HG03045 (cell line): ENCODE data around the gene TGM2.
"Not testable (repeated sequence)": the region's sequence is repeated elsewhere in the genome, so short reads cannot be mapped to it uniquely, and the experiment has no call there.

Source experiments
- ATAC-seq: cut with Tn5 transposase; IDR thresholded peaks from one replicate; pipeline ENCODE4 v1.9.1; 2021; ENCODE audit warnings: mild to moderate bottlenecking, moderate library complexity; ENCODE audit not compliant: unreplicated experiment

Gene TGM2

GRCh38 chr20:38102206-38102605, 62.9 kb downstream of the TGM2 start:
- not testable (repeated sequence) for ATAC-seq

GRCh38 chr20:38098952-38099351, 66.1 kb downstream of the TGM2 start:
- ATAC-seq, result no peak

- ATAC-seq, result no peak
Observed at GRCh38 chr20:38095017-38095686, 69.9 kb downstream of the TGM2 start.

- ATAC-seq, result peak; percentile 52
Observed at GRCh38 chr20:38094373-38094891, 70.6 kb downstream of the TGM2 start.

- no peak for ATAC-seq
Observed at GRCh38 chr20:38093641-38094077, 71.4 kb downstream of the TGM2 start.

- no peak for ATAC-seq
Observed at GRCh38 chr20:38092915-38093314, 72.2 kb downstream of the TGM2 start.

- ATAC-seq, result no peak
Observed at GRCh38 chr20:38092260-38092857, 72.7 kb downstream of the TGM2 start.

- ATAC-seq, result no peak
Observed at GRCh38 chr20:38091441-38092216, 73.4 kb downstream of the TGM2 start.

GRCh38 chr20:38090061-38090460, 75.0 kb downstream of the TGM2 start:
- ATAC-seq, result no peak

- no peak for ATAC-seq
Observed at GRCh38 chr20:38089500-38089899, 75.6 kb downstream of the TGM2 start.

GRCh38 chr20:38085026-38085425, 80.0 kb downstream of the TGM2 start:
- no peak for ATAC-seq

GRCh38 chr20:38084425-38084951, 80.6 kb downstream of the TGM2 start:
- no peak for ATAC-seq

- ATAC-seq, result no peak
Observed at GRCh38 chr20:38083338-38084048, 81.6 kb downstream of the TGM2 start.

- no peak for ATAC-seq
Observed at GRCh38 chr20:38082894-38083293, 82.2 kb downstream of the TGM2 start.

GRCh38 chr20:38081575-38081974, 83.5 kb downstream of the TGM2 start:
- ATAC-seq, result no peak

- no peak for ATAC-seq
Observed at GRCh38 chr20:38079353-38079752, 85.7 kb downstream of the TGM2 start.

- no peak for ATAC-seq
Observed at GRCh38 chr20:38078084-38078483, 87.0 kb downstream of the TGM2 start.
